Stimulated activated CD8-positive, alpha-beta memory T cell treated with anti-CD3 and anti-CD28 coated beads, Interleukin-12 subunit alpha, Interleukin-12 subunit beta, amount 100 ng/mL, for 24 hours (primary cell): ENCODE data around the gene CRELD2.
A peak's percentile ranks its signal among the peaks of the same experiment; 100 is the strongest.

Experiments used
- DNase-seq: peaks from one replicate; pipeline ENCODE4 v3.0.0-alpha.2; 2020; ENCODE audit errors: extremely low read depth

The CRELD2 gene

GRCh38 chr22:49967706-49968208 is 49.3 kb downstream of the CRELD2 start:
- DNase-seq, result no peak

- DNase-seq, result no peak
Measured at GRCh38 chr22:49968313-49968830, 49.9 kb downstream of the CRELD2 start.

- no peak for DNase-seq
Measured at GRCh38 chr22:49968831-49969661, 50.6 kb downstream of the CRELD2 start.

- no peak for DNase-seq
Measured at GRCh38 chr22:49969751-49970527, 51.5 kb downstream of the CRELD2 start.

GRCh38 chr22:49970528-49971231 is 52.2 kb downstream of the CRELD2 start:
- peak; percentile 94 for DNase-seq

GRCh38 chr22:49971232-49972162 is 53.1 kb downstream of the CRELD2 start:
- peak; percentile 62 for DNase-seq

GRCh38 chr22:49972163-49973017 is 54.0 kb downstream of the CRELD2 start:
- no peak for DNase-seq

- no peak for DNase-seq
Measured at GRCh38 chr22:49973018-49973961, 54.9 kb downstream of the CRELD2 start.

GRCh38 chr22:49975543-49976389 is 57.3 kb downstream of the CRELD2 start:
- DNase-seq, result no peak

- DNase-seq, result no peak
Measured at GRCh38 chr22:49976439-49977175, 58.2 kb downstream of the CRELD2 start.
